ENCODE measurements around the gene MVP.
A peak's percentile ranks its signal among the peaks of the same experiment; 100 is the strongest.
"Not testable (repeated sequence)": the region's sequence is repeated elsewhere in the genome, so short reads cannot be mapped to it uniquely, and the experiment has no call there.

Gene MVP

DNA sequence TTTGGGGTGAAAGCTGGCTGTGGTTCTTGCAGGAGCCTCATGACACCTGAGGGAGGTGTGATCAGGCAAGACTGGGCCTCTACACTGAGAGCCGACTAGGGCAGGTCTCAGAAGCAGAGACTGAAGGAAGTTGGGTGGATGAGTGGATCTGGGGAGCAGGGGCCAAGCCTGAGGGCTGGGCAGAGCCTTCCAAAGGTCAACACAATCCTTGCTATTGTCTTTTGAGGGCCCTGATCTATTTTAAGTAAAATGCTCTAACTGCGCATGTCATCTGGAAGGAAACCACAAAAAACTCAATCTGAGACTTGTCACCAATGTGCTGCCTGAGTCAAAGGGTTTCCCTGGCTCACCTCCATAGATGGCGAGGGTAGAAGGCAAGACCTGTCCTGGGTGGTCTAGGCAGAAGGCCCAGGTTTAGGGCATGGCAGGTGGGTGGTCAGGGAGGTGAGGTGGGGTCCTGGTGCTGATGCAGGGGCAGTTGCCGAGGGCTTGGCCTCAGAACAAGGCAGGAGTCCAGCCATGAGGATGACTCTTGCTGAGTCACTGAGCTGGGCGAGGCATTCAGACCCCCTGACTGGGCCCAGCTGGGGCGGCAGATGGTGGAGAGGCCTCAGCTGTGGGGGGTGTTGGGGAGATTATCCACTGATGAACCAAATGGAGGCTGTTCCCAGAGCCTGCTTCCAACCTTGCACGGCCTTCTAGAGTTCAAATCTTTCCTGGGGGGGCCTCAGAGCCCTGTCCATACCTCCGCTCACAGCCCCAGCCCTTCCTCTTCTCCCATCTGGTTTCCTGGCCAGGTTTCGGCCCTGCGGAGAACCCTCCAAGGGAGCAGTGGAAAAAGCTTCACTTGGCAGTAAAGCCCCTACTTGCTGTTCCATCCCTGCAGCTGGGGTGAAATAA is 5.1 kb downstream of the MVP start:
- TF ChIP-seq, protein P1, sequence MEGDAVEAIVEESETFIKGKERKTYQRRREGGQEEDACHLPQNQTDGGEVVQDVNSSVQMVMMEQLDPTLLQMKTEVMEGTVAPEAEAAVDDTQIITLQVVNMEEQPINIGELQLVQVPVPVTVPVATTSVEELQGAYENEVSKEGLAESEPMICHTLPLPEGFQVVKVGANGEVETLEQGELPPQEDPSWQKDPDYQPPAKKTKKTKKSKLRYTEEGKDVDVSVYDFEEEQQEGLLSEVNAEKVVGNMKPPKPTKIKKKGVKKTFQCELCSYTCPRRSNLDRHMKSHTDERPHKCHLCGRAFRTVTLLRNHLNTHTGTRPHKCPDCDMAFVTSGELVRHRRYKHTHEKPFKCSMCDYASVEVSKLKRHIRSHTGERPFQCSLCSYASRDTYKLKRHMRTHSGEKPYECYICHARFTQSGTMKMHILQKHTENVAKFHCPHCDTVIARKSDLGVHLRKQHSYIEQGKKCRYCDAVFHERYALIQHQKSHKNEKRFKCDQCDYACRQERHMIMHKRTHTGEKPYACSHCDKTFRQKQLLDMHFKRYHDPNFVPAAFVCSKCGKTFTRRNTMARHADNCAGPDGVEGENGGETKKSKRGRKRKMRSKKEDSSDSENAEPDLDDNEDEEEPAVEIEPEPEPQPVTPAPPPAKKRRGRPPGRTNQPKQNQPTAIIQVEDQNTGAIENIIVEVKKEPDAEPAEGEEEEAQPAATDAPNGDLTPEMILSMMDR (IDR thresholded peaks at IDR 0.05; ENCODE audit: extremely low read depth, insufficient read depth, missing control alignments) = no peak
- in situ Hi-C loops (cut with MboI; ENCODE audit: low pct_unique_long_range_greater_than_20kb, low sequenced_read_pairs, unreplicated experiment) = no loop called here
- DNase-seq (ENCODE audit: low spot score) = peak; percentile 80

DNA sequence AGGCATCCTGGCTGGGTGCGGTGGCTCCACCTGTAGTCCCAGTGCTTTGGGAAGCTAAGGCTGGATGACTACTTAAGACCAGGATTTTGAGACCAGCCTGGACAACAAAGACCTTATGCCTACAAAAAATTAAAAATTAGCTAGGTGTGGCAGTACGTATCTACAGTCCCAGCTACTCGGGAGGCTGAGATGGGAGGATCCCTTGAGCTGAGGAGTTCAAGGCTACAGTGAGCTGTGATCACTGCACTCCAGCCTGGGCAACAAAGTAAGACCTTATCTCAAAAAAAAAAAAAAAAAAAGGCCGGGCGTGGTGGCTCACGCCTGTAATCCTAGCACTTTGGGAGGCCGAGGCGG is 6.1 kb downstream of the MVP start:
- TF ChIP-seq, protein P1 (IDR thresholded peaks at IDR 0.05; ENCODE audit: extremely low read depth, insufficient read depth, missing control alignments) = no peak
- DNase-seq (ENCODE audit: low spot score) = no peak
- in situ Hi-C loops (cut with MboI; ENCODE audit: low pct_unique_long_range_greater_than_20kb, low sequenced_read_pairs, unreplicated experiment) = no loop called here

DNA sequence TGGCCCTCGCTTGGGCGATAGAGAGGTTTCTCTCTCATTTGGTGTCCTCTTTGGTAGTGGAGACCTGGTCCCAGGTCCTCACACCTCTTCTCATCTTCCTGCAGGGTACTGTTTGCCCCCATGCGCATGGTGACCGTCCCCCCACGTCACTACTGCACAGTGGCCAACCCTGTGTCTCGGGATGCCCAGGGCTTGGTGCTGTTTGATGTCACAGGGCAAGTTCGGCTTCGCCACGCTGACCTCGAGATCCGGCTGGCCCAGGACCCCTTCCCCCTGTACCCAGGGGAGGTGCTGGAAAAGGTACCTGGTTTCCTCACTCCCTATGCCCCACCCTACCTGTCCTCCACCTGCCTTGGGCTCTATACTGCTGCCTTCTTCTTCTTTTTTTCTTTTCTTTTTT is 10.5 kb downstream of the MVP start:
- in situ Hi-C loops (cut with MboI; ENCODE audit: low pct_unique_long_range_greater_than_20kb, low sequenced_read_pairs, unreplicated experiment) = no loop called here
- no peak for DNase-seq (ENCODE audit: low spot score)
- TF ChIP-seq, protein P1 (IDR thresholded peaks at IDR 0.05; ENCODE audit: extremely low read depth, insufficient read depth, missing control alignments) = no peak

- TF ChIP-seq, protein P1 (IDR thresholded peaks at IDR 0.05; ENCODE audit: extremely low read depth, insufficient read depth, missing control alignments) = no peak
- in situ Hi-C loops (cut with MboI; ENCODE audit: low pct_unique_long_range_greater_than_20kb, low sequenced_read_pairs, unreplicated experiment) = no loop called here
- no peak for DNase-seq (ENCODE audit: low spot score)
Measured at GRCh38 chr16:29831490-29831889, 11.2 kb downstream of the MVP start.

- DNase-seq (ENCODE audit: low spot score); in situ Hi-C loops (cut with MboI; ENCODE audit: low pct_unique_long_range_greater_than_20kb, low sequenced_read_pairs, unreplicated experiment): not testable (repeated sequence)
Measured at GRCh38 chr16:29833219-29833618, 13.0 kb downstream of the MVP start.

DNA sequence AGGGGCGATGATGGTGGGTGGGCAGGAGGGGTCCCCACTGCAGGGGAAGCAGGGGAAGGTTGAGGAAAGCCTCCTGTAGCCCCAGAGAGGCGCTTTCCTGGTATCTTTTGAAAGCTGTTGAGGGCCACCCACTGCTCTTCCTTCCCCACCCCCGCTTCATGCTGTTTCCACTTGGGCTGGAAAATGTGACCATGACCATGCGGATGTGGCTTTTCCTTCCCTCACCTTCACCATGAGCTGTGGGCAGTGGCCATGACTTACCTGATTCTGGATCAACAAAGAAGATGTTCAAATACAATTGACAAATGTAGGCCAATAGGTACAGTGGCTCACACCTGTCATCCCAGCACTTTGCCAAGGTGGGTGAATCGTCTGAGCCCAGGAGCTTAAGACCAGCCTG is 13.8 kb downstream of the MVP start:
- in situ Hi-C loops (cut with MboI; ENCODE audit: low pct_unique_long_range_greater_than_20kb, low sequenced_read_pairs, unreplicated experiment) = no loop called here
- TF ChIP-seq, protein P1 (IDR thresholded peaks at IDR 0.05; ENCODE audit: extremely low read depth, insufficient read depth, missing control alignments) = no peak
- DNase-seq (ENCODE audit: low spot score) = no peak

DNA sequence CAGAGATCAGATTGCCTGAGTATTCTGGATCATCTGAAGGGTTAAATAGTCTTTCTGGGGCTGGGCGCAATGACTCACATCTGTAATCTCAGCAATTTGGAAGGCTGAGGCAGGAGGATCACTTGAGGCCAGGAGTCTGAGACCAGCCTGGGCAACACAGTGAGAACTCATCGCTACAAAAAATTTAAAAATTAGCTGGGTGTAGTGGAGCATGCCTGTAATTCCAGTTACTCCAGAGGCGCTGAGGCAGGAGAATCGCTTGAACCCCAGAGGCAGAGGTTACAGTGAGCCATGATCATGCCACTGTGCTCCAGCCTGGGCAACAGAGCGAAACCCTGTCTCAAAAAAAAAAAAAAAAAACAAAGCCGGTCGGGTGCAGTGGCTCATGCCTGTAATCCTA is 15.7 kb downstream of the MVP start:
- in situ Hi-C loops (cut with MboI; ENCODE audit: low pct_unique_long_range_greater_than_20kb, low sequenced_read_pairs, unreplicated experiment) = no loop called here
- TF ChIP-seq, protein P1 (IDR thresholded peaks at IDR 0.05; ENCODE audit: extremely low read depth, insufficient read depth, missing control alignments) = no peak
- DNase-seq (ENCODE audit: low spot score) = no peak
